CD8-positive, alpha-beta memory T cell (primary cell): ENCODE results near the gene CYP3A5. TPM values are rescaled to one million over a fixed set of nuclear protein-coding genes. Genes with fewer than 3 reads are reported as not detected.
"Not testable (repeated sequence)": the region's sequence is repeated elsewhere in the genome, so short reads cannot be mapped to it uniquely, and the experiment has no call there.

ENCODE experiments used
- CTCF ChIA-PET: fragments of 350-600 bp; sonication (Branson Sonifier 250); formaldehyde crosslinking; loops from one replicate; lab custom pipeline; 2021; ENCODE audit warnings: antibody characterized with exemption; lab: Charles Lee
- POLR2A ChIA-PET: fragments of 350-600 bp; sonication (Branson Sonifier 250); formaldehyde crosslinking; loops from one replicate; lab custom pipeline; 2021; ENCODE audit warnings: antibody characterized with exemption; lab: Charles Lee
- DNase-seq, 5 donors: peaks; one replicate each; pipeline versions ENCODE4 v3.0.0 to v3.0.0-alpha.2; 2020 to 2022; ENCODE audit warnings: mixed read lengths in 1 of 5
- H3K27ac ChIP-seq: one replicate; pipeline ENCODE4 v1.7.0; 2013; ENCODE audit warnings: low read depth, mild to moderate bottlenecking, low read length, moderate library complexity
- H3K27me3 ChIP-seq: 2 replicates; pipeline ENCODE4 v1.7.0; 2013; ENCODE audit warnings: low read length, mild to moderate bottlenecking; ENCODE audit not compliant: insufficient read depth, poor library complexity, severe bottlenecking
- H3K36me3 ChIP-seq: 2 replicates; pipeline ENCODE4 v1.7.0; 2013; ENCODE audit warnings: mild to moderate bottlenecking, low read length, moderate library complexity; ENCODE audit not compliant: insufficient read depth
- H3K4me1 ChIP-seq: 2 replicates; pipeline ENCODE4 v1.7.0; 2013; ENCODE audit warnings: mild to moderate bottlenecking, low read length, moderate library complexity; ENCODE audit not compliant: insufficient read depth
- H3K4me3 ChIP-seq: 2 replicates; pipeline ENCODE4 v1.7.0; 2013; ENCODE audit warnings: mild to moderate bottlenecking, low read length
- H3K9me3 ChIP-seq: 2 replicates; pipeline ENCODE4 v1.7.0; 2013; ENCODE audit warnings: mild to moderate bottlenecking, low read length
- H3K27ac Mint-ChIP-seq, 8 donors: one replicate each; pipeline ENCODE4 v1.8.0; 2020 to 2021; ENCODE audit warnings: mixed read lengths in 8 of 8, mild to moderate bottlenecking in 6 of 8, inconsistent platforms in 3 of 8, moderate library complexity in 3 of 8
- H3K27me3 Mint-ChIP-seq, 2 donors: one replicate each; pipeline ENCODE4 v1.8.0; 2020 to 2021; ENCODE audit warnings: mixed read lengths in 2 of 2, mild to moderate bottlenecking in 1 of 2, moderate library complexity in 1 of 2
- H3K36me3 Mint-ChIP-seq, 3 donors: one replicate each; pipeline ENCODE4 v1.8.0; 2020 to 2021; ENCODE audit warnings: mixed read lengths in 3 of 3, inconsistent platforms in 1 of 3, mild to moderate bottlenecking in 1 of 3
- H3K4me1 Mint-ChIP-seq, 3 donors: one replicate each; pipeline ENCODE4 v1.8.0; 2020 to 2021; ENCODE audit warnings: mixed read lengths in 3 of 3, inconsistent platforms in 1 of 3, mild to moderate bottlenecking in 1 of 3
- H3K4me3 Mint-ChIP-seq, 7 donors: one replicate each; pipeline ENCODE4 v1.8.0; 2020 to 2021; ENCODE audit warnings: mixed read lengths in 7 of 7, mild to moderate bottlenecking in 6 of 7, moderate library complexity in 4 of 7, inconsistent platforms in 2 of 7
- H3K9me3 Mint-ChIP-seq, 5 donors: one replicate each; pipeline ENCODE4 v1.8.0; 2020 to 2022; ENCODE audit warnings: mixed read lengths in 5 of 5, mild to moderate bottlenecking in 3 of 5, moderate library complexity in 2 of 5, inconsistent platforms in 1 of 5
- polyA plus RNA-seq: library from polyadenylated mRNA; unstranded; fragments of 300-500 nt; fragmentation: Illumina TruSeq; gene quantifications from one replicate; pipeline ENCODE4 v1.2.3, GENCODE V29; 2021
- total RNA-seq, 2 experiments: library from RNA; stranded (reverse); gene quantifications; one replicate each; pipeline ENCODE4 v1.2.3, GENCODE V29; 2021

Gene CYP3A5
- total and polyA plus RNA-seq, 3 experiments from 2014 or later: 0.16 TPM; not detected in 2

- Histone ChIP-seq H3K36me3 (no peaks in the 10 kb centered on the region), H3K27me3 (no peaks in the 10 kb centered on the region), H3K9me3 (no peaks in the 10 kb centered on the region), H3K4me1 (peaks cover 7% of the 10 kb centered on the region), H3K4me3 (no peak overlapping the region), H3K27ac (peak overlapping the region; percentile 28)
- Mint-ChIP-seq H3K4me3 (no peak overlapping the region), H3K4me1 (no peaks in the 10 kb centered on the region), H3K27ac (peak overlapping the region in 1 of 8 donors; percentile 30), H3K27me3 (peaks cover 0 to 6% of the 10 kb centered on the region in 2 donors), H3K36me3 (peaks cover 0 to 3% (median 0%) of the 10 kb centered on the region in 3 donors), H3K9me3 (peaks cover 0 to 20% (median 12%) of the 10 kb centered on the region in 5 donors)
- ChIA-PET CTCF (interaction anchor here (1.7 kb wide), 1 partner anchor 18 kb away, joined by 4 read pairs; no protein-coding TSS in a partner anchor), POLR2A (no interaction called here)
- DNase-seq: no peak
Observed at GRCh38 chr7:99693100-99693426, 13.3 kb upstream of the CYP3A5 start.

- DNase-seq, H3K4me3 Mint-ChIP-seq, POLR2A ChIA-PET, H3K27me3 Mint-ChIP-seq, H3K4me1 ChIP-seq, H3K27ac Mint-ChIP-seq, H3K36me3 ChIP-seq, H3K27me3 ChIP-seq, H3K4me1 Mint-ChIP-seq, H3K4me3 ChIP-seq, H3K27ac ChIP-seq, H3K36me3 Mint-ChIP-seq, H3K9me3 ChIP-seq: not testable (repeated sequence)
- CTCF ChIA-PET: interaction anchor here (1.7 kb wide), 1 partner anchor 17 kb away, joined by 4 read pairs; no protein-coding TSS in a partner anchor
- peaks cover 0 to 22% (median 12%) of the 10 kb centered on the region in 5 donors for H3K9me3 Mint-ChIP-seq
Observed at GRCh38 chr7:99692563-99692962, 12.8 kb upstream of the CYP3A5 start.

- DNase-seq, H3K4me1 Mint-ChIP-seq, H3K27ac ChIP-seq, H3K27ac Mint-ChIP-seq, POLR2A ChIA-PET, H3K36me3 Mint-ChIP-seq, H3K36me3 ChIP-seq, H3K4me1 ChIP-seq, H3K4me3 Mint-ChIP-seq, H3K27me3 ChIP-seq, H3K27me3 Mint-ChIP-seq, CTCF ChIA-PET, H3K9me3 ChIP-seq, H3K4me3 ChIP-seq: not testable (repeated sequence)
- H3K9me3 Mint-ChIP-seq: peaks cover 0 to 25% (median 14%) of the 10 kb centered on the region in 5 donors
Observed at GRCh38 chr7:99691658-99692057, 11.9 kb upstream of the CYP3A5 start.

- DNase-seq, POLR2A ChIA-PET: not testable (repeated sequence)
Observed at GRCh38 chr7:99690918-99691317, 11.1 kb upstream of the CYP3A5 start.

GRCh38 chr7:99685871-99686608 lies 6.2 kb upstream of the CYP3A5 start:
- H3K4me1 Mint-ChIP-seq, POLR2A ChIA-PET, DNase-seq, H3K27ac Mint-ChIP-seq, H3K27me3 ChIP-seq, H3K36me3 ChIP-seq, H3K4me1 ChIP-seq, H3K4me3 ChIP-seq, H3K27ac ChIP-seq, H3K27me3 Mint-ChIP-seq, CTCF ChIA-PET, H3K4me3 Mint-ChIP-seq, H3K9me3 ChIP-seq: not testable (repeated sequence)
- Mint-ChIP-seq H3K36me3 (peaks cover 0 to 20% (median 6%) of the 10 kb centered on the region in 3 donors), H3K9me3 (peaks cover 0 to 20% (median 8%) of the 10 kb centered on the region in 5 donors)

More at GRCh38 chr7:99690918-99691317, 11.1 kb upstream of the CYP3A5 start:
- H3K9me3 Mint-ChIP-seq: peaks cover 0 to 25% (median 14%) of the 10 kb centered on the region in 5 donors
- H3K4me1 Mint-ChIP-seq, H3K4me3 ChIP-seq, H3K36me3 ChIP-seq, CTCF ChIA-PET, H3K9me3 ChIP-seq, H3K4me3 Mint-ChIP-seq, H3K27ac ChIP-seq, H3K4me1 ChIP-seq, H3K36me3 Mint-ChIP-seq, H3K27ac Mint-ChIP-seq, H3K27me3 ChIP-seq, H3K27me3 Mint-ChIP-seq: not testable (repeated sequence)

GRCh38 chr7:99685129-99685758 lies 5.4 kb upstream of the CYP3A5 start:
- Histone ChIP-seq H3K27ac (no peak overlapping the region), H3K27me3 (no peaks in the 10 kb centered on the region), H3K9me3 (no peaks in the 10 kb centered on the region), H3K36me3 (no peaks in the 10 kb centered on the region), H3K4me1 (no peaks in the 10 kb centered on the region), H3K4me3 (no peak overlapping the region)
- no peak for DNase-seq
- Mint-ChIP-seq H3K27me3 (peaks cover 6 to 8% of the 10 kb centered on the region in 2 donors), H3K36me3 (peaks cover 0 to 20% (median 9%) of the 10 kb centered on the region in 3 donors), H3K4me3 (no peak overlapping the region), H3K9me3 (peaks cover 0 to 16% (median 8%) of the 10 kb centered on the region in 5 donors), H3K4me1 (no peaks in the 10 kb centered on the region), H3K27ac (no peak overlapping the region)
- ChIA-PET CTCF (no interaction called here), POLR2A (no interaction called here)

- peaks cover 5 to 6% of the 10 kb centered on the region in 2 donors for H3K27me3 Mint-ChIP-seq
- Histone ChIP-seq H3K4me1 (peaks cover 3% of the 10 kb centered on the region), H3K4me3 (no peak overlapping the region), H3K36me3 (no peaks in the 10 kb centered on the region), H3K27ac (peak overlapping the region; percentile 32), H3K9me3 (no peaks in the 10 kb centered on the region), H3K27me3 (no peaks in the 10 kb centered on the region)
- peaks cover 0 to 14% (median 11%) of the 10 kb centered on the region in 3 donors for H3K36me3 Mint-ChIP-seq
- POLR2A ChIA-PET: no interaction called here
- H3K4me1 Mint-ChIP-seq: peaks cover 8 to 20% (median 14%) of the 10 kb centered on the region in 3 donors
- H3K4me3 Mint-ChIP-seq: peak overlapping the region in 1 of 7 donors; percentile 52
- peak overlapping the region in 1 of 8 donors; percentile 22 for H3K27ac Mint-ChIP-seq
- CTCF ChIA-PET: no interaction called here
- H3K9me3 Mint-ChIP-seq: no peaks in the 10 kb centered on the region
- DNase-seq: no peak
Observed at GRCh38 chr7:99679032-99679399, 780 bp downstream of the CYP3A5 start.

- ChIA-PET CTCF (no interaction called here), POLR2A (no interaction called here)
- peaks cover 0 to 6% of the 10 kb centered on the region in 2 donors for H3K27me3 Mint-ChIP-seq
- no peak overlapping the region for H3K27ac Mint-ChIP-seq
- peaks cover 8 to 20% (median 14%) of the 10 kb centered on the region in 3 donors for H3K4me1 Mint-ChIP-seq
- no peak for DNase-seq
- peaks cover 0 to 9% (median 8%) of the 10 kb centered on the region in 3 donors for H3K36me3 Mint-ChIP-seq
- Histone ChIP-seq H3K27me3 (no peaks in the 10 kb centered on the region), H3K9me3 (no peaks in the 10 kb centered on the region), H3K36me3 (no peaks in the 10 kb centered on the region), H3K4me1 (peaks cover 3% of the 10 kb centered on the region), H3K27ac (no peak overlapping the region), H3K4me3 (no peak overlapping the region)
- H3K4me3 Mint-ChIP-seq: no peak overlapping the region
- no peaks in the 10 kb centered on the region for H3K9me3 Mint-ChIP-seq
Observed at GRCh38 chr7:99677648-99678045, 2.1 kb downstream of the CYP3A5 start.
